GM23248 (cell line): ENCODE results near the gene MYO1E.

Source experiments
- EZH2 ChIP-seq: fragments of 200-600 bp; sonication (generic); IDR thresholded peaks from 2 replicates; pipeline ENCODE4 v1.6.1; 2018; ENCODE audit warnings: antibody characterized with exemption, mild to moderate bottlenecking; ENCODE audit not compliant: insufficient read depth, poor library complexity, severe bottlenecking
- EZH2phosphoT487 ChIP-seq: fragments of 200-600 bp; sonication (generic); IDR thresholded peaks from 2 replicates; pipeline ENCODE4 v1.6.1; 2018; ENCODE audit warnings: antibody characterized with exemption, moderate library complexity, mild to moderate bottlenecking, low read depth; ENCODE audit not compliant: insufficient read depth

DNA sequence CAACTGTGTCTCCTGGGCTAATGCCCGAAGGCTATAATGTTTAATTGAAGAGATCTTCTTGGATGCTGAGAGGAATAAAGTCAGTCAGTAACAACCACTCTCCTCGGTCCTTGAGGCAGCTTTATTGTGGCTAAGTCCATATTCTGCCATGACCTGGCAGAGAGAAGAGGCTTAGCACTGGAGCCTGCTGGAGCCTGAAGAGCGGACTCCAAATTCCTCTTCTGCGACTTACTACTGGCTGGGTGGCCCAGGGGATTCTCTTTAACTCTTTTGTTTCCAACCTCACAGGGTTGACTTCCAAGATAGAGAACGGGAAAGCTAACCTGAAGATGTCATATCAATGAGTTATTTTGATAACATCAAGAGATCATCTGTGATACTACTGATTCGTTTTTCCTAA lies 71.1 kb downstream of the MYO1E start:
- TF ChIP-seq EZH2: no peak
- TF ChIP-seq EZH2phosphoT487: no peak
